ENCODE measurements around the gene TRIOBP. TPM values are rescaled to one million over a fixed set of nuclear protein-coding genes. Genes with fewer than 3 reads are reported as not detected.

The TRIOBP gene
- total RNA-seq, 3 donors from 2014 or later (not counting 1 experiment from before 2014, with no cell fraction given): 25.1 to 38.5 (median 25.8) TPM

DNA sequence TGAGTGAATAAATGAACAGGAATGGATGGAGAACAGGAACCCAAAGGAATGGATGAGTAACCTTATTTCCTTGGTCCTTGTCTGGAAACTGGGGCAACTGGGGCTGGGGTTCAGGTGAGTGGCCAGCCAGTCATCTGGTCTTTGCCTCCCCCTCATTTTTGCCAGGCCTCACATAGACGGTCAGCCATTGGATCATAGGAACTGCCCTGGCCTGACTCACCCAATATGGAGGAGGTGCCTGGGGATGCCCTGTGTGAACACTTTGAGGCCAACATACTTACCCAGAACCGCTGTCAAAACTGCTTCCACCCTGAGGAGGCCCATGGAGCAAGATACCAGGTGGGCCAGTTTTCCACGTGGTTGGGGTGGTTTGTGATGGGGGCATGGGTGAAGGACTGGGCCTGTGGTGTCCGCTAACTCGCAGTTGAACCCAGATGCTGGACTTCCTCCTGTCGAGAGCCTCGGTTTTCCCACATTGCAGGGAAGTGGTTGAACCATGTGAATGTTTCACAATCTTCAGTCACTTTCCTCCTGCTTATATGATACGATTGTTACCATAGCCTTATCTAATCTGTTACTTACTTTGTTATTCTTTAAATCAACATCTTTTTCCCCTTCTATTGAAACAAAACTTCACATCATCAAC is 4.4 kb downstream of the TRIOBP start:
- Mint-ChIP-seq H3K36me3 (no peaks in the 10 kb centered on the region), H3K9me3 (no peaks in the 10 kb centered on the region), H3K27ac (peak overlapping the region; percentile 67 to 76), H3K27me3 (ENCODE audit: low read depth in 2 of 2) (no peaks in the 10 kb centered on the region), H3K4me1 (peaks cover 20% of the 10 kb centered on the region in 2 donors), H3K4me3 (peak overlapping the region; percentile 52)
- no peak for DNase-seq
- WGBS (ENCODE audit: insufficient coverage): 42% methylated on average over 8 of the region's 8 CpGs
- H3K27ac ChIP-seq (ENCODE audit: low read length): peak overlapping the region; percentile 40
- no peaks in the 10 kb centered on the region for H3K27me3 ChIP-seq (ENCODE audit: control insufficient read depth, insufficient read depth, low read length)
- intact Hi-C loops (cut with micrococcal nuclease): no loop called here
- TF ChIP-seq, protein P1, sequence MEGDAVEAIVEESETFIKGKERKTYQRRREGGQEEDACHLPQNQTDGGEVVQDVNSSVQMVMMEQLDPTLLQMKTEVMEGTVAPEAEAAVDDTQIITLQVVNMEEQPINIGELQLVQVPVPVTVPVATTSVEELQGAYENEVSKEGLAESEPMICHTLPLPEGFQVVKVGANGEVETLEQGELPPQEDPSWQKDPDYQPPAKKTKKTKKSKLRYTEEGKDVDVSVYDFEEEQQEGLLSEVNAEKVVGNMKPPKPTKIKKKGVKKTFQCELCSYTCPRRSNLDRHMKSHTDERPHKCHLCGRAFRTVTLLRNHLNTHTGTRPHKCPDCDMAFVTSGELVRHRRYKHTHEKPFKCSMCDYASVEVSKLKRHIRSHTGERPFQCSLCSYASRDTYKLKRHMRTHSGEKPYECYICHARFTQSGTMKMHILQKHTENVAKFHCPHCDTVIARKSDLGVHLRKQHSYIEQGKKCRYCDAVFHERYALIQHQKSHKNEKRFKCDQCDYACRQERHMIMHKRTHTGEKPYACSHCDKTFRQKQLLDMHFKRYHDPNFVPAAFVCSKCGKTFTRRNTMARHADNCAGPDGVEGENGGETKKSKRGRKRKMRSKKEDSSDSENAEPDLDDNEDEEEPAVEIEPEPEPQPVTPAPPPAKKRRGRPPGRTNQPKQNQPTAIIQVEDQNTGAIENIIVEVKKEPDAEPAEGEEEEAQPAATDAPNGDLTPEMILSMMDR (IDR thresholded peaks at IDR 0.05): no peak
- no peak overlapping the region for H3K4me3 ChIP-seq (ENCODE audit: low read length)
- no peaks in the 10 kb centered on the region for H3K36me3 ChIP-seq (ENCODE audit: control insufficient read depth, insufficient read depth, low read length)
- no peaks in the 10 kb centered on the region for H3K9me3 ChIP-seq (ENCODE audit: control insufficient read depth, insufficient read depth, low read length)
- H3K4me1 ChIP-seq (ENCODE audit: control insufficient read depth, insufficient read depth, low read length): peaks cover 30% of the 10 kb centered on the region
- ATAC-seq: no peak

DNA sequence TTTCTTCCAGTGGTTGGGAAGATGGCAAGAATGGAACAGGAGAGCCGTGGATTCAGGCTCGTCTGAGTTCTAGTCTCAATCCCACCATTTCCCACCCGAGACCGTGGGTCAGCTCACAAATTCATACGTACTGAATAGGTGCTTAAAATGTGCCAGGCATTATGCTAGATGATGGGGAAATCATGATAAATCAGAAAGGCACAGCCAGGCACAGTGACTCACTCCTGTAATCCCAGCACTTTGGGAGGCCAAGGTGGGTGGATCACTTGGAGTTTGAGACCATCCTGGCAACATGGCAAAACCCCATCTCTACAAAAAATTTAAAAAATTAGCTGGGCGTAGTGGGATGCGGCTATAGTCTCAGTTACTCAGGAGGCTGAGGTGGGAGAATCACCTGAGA is 7.1 kb downstream of the TRIOBP start:
- WGBS (ENCODE audit: insufficient coverage): 73% methylated on average over 5 of the region's 7 CpGs
- DNase-seq (no peak), ATAC-seq (no peak)
- no peaks in the 10 kb centered on the region for H3K27me3 Mint-ChIP-seq (ENCODE audit: low read depth in 2 of 2)
- H3K36me3 Mint-ChIP-seq: no peaks in the 10 kb centered on the region
- no peaks in the 10 kb centered on the region for H3K9me3 ChIP-seq (ENCODE audit: control insufficient read depth, insufficient read depth, low read length)
- H3K4me1 Mint-ChIP-seq: peaks cover 11 to 13% of the 10 kb centered on the region in 2 donors
- no peak overlapping the region for H3K4me3 ChIP-seq (ENCODE audit: low read length)
- H3K9me3 Mint-ChIP-seq: no peaks in the 10 kb centered on the region
- H3K36me3 ChIP-seq (ENCODE audit: control insufficient read depth, insufficient read depth, low read length): no peaks in the 10 kb centered on the region
- TF ChIP-seq, protein P1 (IDR thresholded peaks at IDR 0.05): no peak
- no peak overlapping the region for H3K27ac Mint-ChIP-seq
- no peak overlapping the region for H3K4me3 Mint-ChIP-seq
- intact Hi-C loops (cut with micrococcal nuclease): no loop called here
- no peak overlapping the region for H3K27ac ChIP-seq (ENCODE audit: low read length)
- H3K4me1 ChIP-seq (ENCODE audit: control insufficient read depth, insufficient read depth, low read length): peaks cover 20% of the 10 kb centered on the region
- no peaks in the 10 kb centered on the region for H3K27me3 ChIP-seq (ENCODE audit: control insufficient read depth, insufficient read depth, low read length)

DNA sequence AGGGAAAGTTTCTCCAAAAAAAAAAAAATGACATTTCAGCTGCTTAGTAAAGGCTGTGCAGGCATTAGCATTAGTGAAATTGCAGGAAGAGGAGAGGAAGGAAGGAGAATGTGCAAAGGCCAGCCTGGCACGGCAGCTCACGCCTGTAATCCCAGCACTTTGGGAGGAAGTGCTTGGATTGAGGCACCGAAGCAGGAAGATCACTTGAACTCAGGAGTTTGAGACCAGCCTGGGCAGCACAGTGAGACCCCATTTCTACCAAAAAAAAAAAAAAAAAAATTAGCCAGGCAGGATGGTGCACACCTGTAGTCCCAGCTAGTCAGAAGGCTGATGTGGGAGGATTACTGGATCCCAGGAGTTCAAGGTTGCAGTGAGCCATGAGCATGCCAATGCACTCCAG is 7.8 kb downstream of the TRIOBP start:
- Histone ChIP-seq H3K27ac (ENCODE audit: low read length) (no peak overlapping the region), H3K36me3 (ENCODE audit: control insufficient read depth, insufficient read depth, low read length) (no peaks in the 10 kb centered on the region), H3K4me1 (ENCODE audit: control insufficient read depth, insufficient read depth, low read length) (peaks cover 20% of the 10 kb centered on the region), H3K27me3 (ENCODE audit: control insufficient read depth, insufficient read depth, low read length) (no peaks in the 10 kb centered on the region), H3K4me3 (ENCODE audit: low read length) (no peak overlapping the region), H3K9me3 (ENCODE audit: control insufficient read depth, insufficient read depth, low read length) (no peaks in the 10 kb centered on the region)
- TF ChIP-seq, protein P1 (IDR thresholded peaks at IDR 0.05): no peak
- Mint-ChIP-seq H3K9me3 (no peaks in the 10 kb centered on the region), H3K36me3 (no peaks in the 10 kb centered on the region), H3K4me1 (peaks cover 11 to 13% of the 10 kb centered on the region in 2 donors), H3K4me3 (no peak overlapping the region), H3K27me3 (ENCODE audit: low read depth in 2 of 2) (no peaks in the 10 kb centered on the region), H3K27ac (no peak overlapping the region)
- no peak for DNase-seq
- WGBS (ENCODE audit: insufficient coverage): 83% methylated on average over 3 of the region's 3 CpGs
- intact Hi-C loops (cut with micrococcal nuclease): no loop called here
- ATAC-seq: no peak

DNA sequence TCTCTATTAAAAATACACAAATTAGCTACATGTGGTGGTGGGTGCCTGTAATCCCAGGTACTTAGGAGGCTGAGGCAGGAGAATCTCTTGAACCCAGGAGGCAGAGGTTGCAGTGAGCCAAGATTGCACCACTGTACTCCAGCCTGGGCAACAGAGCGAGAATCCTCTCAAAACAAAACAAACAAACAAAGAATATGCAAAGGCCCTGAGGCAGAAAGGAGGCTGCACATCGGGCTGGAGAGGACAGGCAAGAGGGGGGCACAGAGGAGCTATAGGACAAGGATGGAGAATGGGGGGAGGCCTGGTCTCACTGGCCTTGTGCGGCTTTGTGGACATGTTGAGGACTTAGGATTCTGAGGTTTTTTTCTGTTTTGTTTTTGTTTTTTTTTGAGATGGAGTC is 8.4 kb downstream of the TRIOBP start:
- H3K4me3 Mint-ChIP-seq: no peak overlapping the region
- Histone ChIP-seq H3K4me1 (ENCODE audit: control insufficient read depth, insufficient read depth, low read length) (peaks cover 20% of the 10 kb centered on the region), H3K9me3 (ENCODE audit: control insufficient read depth, insufficient read depth, low read length) (no peaks in the 10 kb centered on the region), H3K27ac (ENCODE audit: low read length) (no peak overlapping the region), H3K4me3 (ENCODE audit: low read length) (no peak overlapping the region), H3K36me3 (ENCODE audit: control insufficient read depth, insufficient read depth, low read length) (no peaks in the 10 kb centered on the region), H3K27me3 (ENCODE audit: control insufficient read depth, insufficient read depth, low read length) (no peaks in the 10 kb centered on the region)
- peaks cover 11 to 13% of the 10 kb centered on the region in 2 donors for H3K4me1 Mint-ChIP-seq
- no peak overlapping the region for H3K27ac Mint-ChIP-seq
- WGBS (ENCODE audit: insufficient coverage): 81% methylated on average over 2 of the region's 3 CpGs
- intact Hi-C loops (cut with micrococcal nuclease): no loop called here
- TF ChIP-seq, protein P1 (IDR thresholded peaks at IDR 0.05): no peak
- no peak for ATAC-seq
- no peaks in the 10 kb centered on the region for H3K27me3 Mint-ChIP-seq (ENCODE audit: low read depth in 2 of 2)
- DNase-seq: no peak
- H3K36me3 Mint-ChIP-seq: no peaks in the 10 kb centered on the region
- no peaks in the 10 kb centered on the region for H3K9me3 Mint-ChIP-seq

Measured in natural killer cell (primary cell).